ENCODE data around the gene OPHN1. TPM values are rescaled to one million over a fixed set of nuclear protein-coding genes. Genes with fewer than 3 reads are reported as not detected.

OPHN1 gene
- polyA plus RNA-seq, 1 donor from 2014 or later, result 7.6 TPM

DNA sequence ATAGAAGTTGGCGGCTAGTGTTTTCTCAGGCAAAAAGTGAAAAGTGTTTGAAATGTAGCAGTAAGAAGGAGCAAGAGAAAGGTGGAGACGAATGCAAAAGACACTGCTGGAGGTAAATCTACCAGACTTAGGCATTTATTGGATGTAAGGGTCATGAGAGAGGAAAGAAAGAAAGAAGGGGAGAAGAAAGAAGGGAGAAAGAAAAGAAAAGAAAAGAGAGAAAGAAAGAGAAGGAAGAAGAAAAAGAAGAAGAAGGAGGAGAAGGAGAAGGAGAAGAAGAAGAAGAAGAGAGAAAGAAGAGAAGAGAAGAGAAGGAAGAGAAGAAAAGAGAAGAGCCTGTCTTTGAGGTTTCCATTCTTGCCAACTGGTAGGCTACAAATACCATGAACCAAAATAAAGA lies 31.2 kb downstream of the OPHN1 start:
- Histone ChIP-seq H3K27me3 (ENCODE audit: insufficient read depth, low read depth, low read length) (no peaks in the 10 kb centered on the region), H3K9ac (ENCODE audit: low read length) (no peak overlapping the region), H2AFZ (ENCODE audit: low read depth, low read length) (no peak overlapping the region), H3F3A (ENCODE audit: insufficient read depth, low read length, poor library complexity, severe bottlenecking) (no peaks in the 10 kb centered on the region), H3K27ac (ENCODE audit: low read length) (no peak overlapping the region), H3K79me2 (replicated peaks; ENCODE audit: insufficient read depth, low read length) (no peaks in the 10 kb centered on the region), H4K20me1 (ENCODE audit: insufficient read depth) (no peaks in the 10 kb centered on the region), H3K36me3 (ENCODE audit: insufficient read depth, low read length) (no peaks in the 10 kb centered on the region), H3K4me2 (ENCODE audit: low read length) (no peak overlapping the region), H3K9me2 (ENCODE audit: insufficient read depth, low read length) (no peaks in the 10 kb centered on the region), H3K4me3 (ENCODE audit: low read length) (no peak overlapping the region), H3K9me3 (ENCODE audit: low read length) (no peaks in the 10 kb centered on the region)
- TF ChIP-seq POLR2AphosphoS5 (IDR thresholded peaks at IDR 0.05) (no peak), SMC3 (conservative IDR thresholded peaks at IDR 0.05; ENCODE audit: poor library complexity) (no peak), EZH2 (IDR thresholded peaks at IDR 0.05; ENCODE audit: borderline replicate concordance, insufficient read depth, low read length, poor library complexity, severe bottlenecking) (no peak), MXI1 (conservative IDR thresholded peaks at IDR 0.05; ENCODE audit: poor library complexity, severe bottlenecking) (no peak), RAD21 (conservative IDR thresholded peaks at IDR 0.05) (no peak), EP300 (conservative IDR thresholded peaks at IDR 0.05; ENCODE audit: poor library complexity, severe bottlenecking) (no peak), TAF1 (IDR thresholded peaks at IDR 0.05; ENCODE audit: low read depth) (no peak)
- TF ChIP-seq, protein P1, sequence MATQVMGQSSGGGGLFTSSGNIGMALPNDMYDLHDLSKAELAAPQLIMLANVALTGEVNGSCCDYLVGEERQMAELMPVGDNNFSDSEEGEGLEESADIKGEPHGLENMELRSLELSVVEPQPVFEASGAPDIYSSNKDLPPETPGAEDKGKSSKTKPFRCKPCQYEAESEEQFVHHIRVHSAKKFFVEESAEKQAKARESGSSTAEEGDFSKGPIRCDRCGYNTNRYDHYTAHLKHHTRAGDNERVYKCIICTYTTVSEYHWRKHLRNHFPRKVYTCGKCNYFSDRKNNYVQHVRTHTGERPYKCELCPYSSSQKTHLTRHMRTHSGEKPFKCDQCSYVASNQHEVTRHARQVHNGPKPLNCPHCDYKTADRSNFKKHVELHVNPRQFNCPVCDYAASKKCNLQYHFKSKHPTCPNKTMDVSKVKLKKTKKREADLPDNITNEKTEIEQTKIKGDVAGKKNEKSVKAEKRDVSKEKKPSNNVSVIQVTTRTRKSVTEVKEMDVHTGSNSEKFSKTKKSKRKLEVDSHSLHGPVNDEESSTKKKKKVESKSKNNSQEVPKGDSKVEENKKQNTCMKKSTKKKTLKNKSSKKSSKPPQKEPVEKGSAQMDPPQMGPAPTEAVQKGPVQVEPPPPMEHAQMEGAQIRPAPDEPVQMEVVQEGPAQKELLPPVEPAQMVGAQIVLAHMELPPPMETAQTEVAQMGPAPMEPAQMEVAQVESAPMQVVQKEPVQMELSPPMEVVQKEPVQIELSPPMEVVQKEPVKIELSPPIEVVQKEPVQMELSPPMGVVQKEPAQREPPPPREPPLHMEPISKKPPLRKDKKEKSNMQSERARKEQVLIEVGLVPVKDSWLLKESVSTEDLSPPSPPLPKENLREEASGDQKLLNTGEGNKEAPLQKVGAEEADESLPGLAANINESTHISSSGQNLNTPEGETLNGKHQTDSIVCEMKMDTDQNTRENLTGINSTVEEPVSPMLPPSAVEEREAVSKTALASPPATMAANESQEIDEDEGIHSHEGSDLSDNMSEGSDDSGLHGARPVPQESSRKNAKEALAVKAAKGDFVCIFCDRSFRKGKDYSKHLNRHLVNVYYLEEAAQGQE (IDR thresholded peaks at IDR 0.05; ENCODE audit: borderline replicate concordance), result no peak
- TF ChIP-seq, protein P2, sequence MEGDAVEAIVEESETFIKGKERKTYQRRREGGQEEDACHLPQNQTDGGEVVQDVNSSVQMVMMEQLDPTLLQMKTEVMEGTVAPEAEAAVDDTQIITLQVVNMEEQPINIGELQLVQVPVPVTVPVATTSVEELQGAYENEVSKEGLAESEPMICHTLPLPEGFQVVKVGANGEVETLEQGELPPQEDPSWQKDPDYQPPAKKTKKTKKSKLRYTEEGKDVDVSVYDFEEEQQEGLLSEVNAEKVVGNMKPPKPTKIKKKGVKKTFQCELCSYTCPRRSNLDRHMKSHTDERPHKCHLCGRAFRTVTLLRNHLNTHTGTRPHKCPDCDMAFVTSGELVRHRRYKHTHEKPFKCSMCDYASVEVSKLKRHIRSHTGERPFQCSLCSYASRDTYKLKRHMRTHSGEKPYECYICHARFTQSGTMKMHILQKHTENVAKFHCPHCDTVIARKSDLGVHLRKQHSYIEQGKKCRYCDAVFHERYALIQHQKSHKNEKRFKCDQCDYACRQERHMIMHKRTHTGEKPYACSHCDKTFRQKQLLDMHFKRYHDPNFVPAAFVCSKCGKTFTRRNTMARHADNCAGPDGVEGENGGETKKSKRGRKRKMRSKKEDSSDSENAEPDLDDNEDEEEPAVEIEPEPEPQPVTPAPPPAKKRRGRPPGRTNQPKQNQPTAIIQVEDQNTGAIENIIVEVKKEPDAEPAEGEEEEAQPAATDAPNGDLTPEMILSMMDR (IDR thresholded peaks at IDR 0.05; ENCODE audit: poor library complexity, severe bottlenecking), result no peak

GRCh38 chrX:68398291-68398690 lies 35.0 kb downstream of the OPHN1 start:
- H3K9me3 ChIP-seq (ENCODE audit: low read length), result no peaks in the 10 kb centered on the region
- no peaks in the 10 kb centered on the region for H3K36me3 ChIP-seq (ENCODE audit: insufficient read depth, low read length)
- H3K27ac ChIP-seq (ENCODE audit: low read length), result no peak overlapping the region
- H3K9ac ChIP-seq (ENCODE audit: low read length), result no peak overlapping the region
- H3F3A ChIP-seq (ENCODE audit: insufficient read depth, low read length, poor library complexity, severe bottlenecking), result no peaks in the 10 kb centered on the region
- no peak for TF ChIP-seq MXI1 (conservative IDR thresholded peaks at IDR 0.05; ENCODE audit: poor library complexity, severe bottlenecking)
- TF ChIP-seq RAD21 (conservative IDR thresholded peaks at IDR 0.05), result no peak
- no peak for TF ChIP-seq EP300 (conservative IDR thresholded peaks at IDR 0.05; ENCODE audit: poor library complexity, severe bottlenecking)
- TF ChIP-seq, protein P2 (IDR thresholded peaks at IDR 0.05; ENCODE audit: poor library complexity, severe bottlenecking), result no peak
- no peak for TF ChIP-seq POLR2AphosphoS5 (IDR thresholded peaks at IDR 0.05)
- TF ChIP-seq TAF1 (IDR thresholded peaks at IDR 0.05; ENCODE audit: low read depth), result no peak
- TF ChIP-seq, protein P1 (IDR thresholded peaks at IDR 0.05; ENCODE audit: borderline replicate concordance), result no peak
- TF ChIP-seq EZH2 (IDR thresholded peaks at IDR 0.05; ENCODE audit: borderline replicate concordance, insufficient read depth, low read length, poor library complexity, severe bottlenecking), result no peak
- H4K20me1 ChIP-seq (ENCODE audit: insufficient read depth), result no peaks in the 10 kb centered on the region
- H2AFZ ChIP-seq (ENCODE audit: low read depth, low read length), result no peak overlapping the region
- H3K4me2 ChIP-seq (ENCODE audit: low read length), result no peak overlapping the region
- H3K9me2 ChIP-seq (ENCODE audit: insufficient read depth, low read length), result no peaks in the 10 kb centered on the region
- no peaks in the 10 kb centered on the region for H3K79me2 ChIP-seq (replicated peaks; ENCODE audit: insufficient read depth, low read length)
- no peak overlapping the region for H3K4me3 ChIP-seq (ENCODE audit: low read length)
- H3K27me3 ChIP-seq (ENCODE audit: insufficient read depth, low read depth, low read length), result no peaks in the 10 kb centered on the region
